HL-60 (cell line): ENCODE results near the gene LAMA1.

Experiments
- GABPA ChIP-seq: IDR thresholded peaks from 2 replicates; pipeline ENCODE4 v1.6.1; 2012; ENCODE audit warnings: low read depth
- TF ChIP-seq, protein P1 (sequence below): IDR thresholded peaks from one replicate; pipeline ENCODE4 v1.5.1; 2011; ENCODE audit warnings: low read length, control low read depth, inconsistent platforms; ENCODE audit not compliant: insufficient read depth
- TF ChIP-seq, protein P2 (sequence below): IDR thresholded peaks from 2 replicates; pipeline ENCODE4 v1.6.1; 2012; ENCODE audit warnings: low read depth; ENCODE audit not compliant: insufficient replicate concordance

DNA sequence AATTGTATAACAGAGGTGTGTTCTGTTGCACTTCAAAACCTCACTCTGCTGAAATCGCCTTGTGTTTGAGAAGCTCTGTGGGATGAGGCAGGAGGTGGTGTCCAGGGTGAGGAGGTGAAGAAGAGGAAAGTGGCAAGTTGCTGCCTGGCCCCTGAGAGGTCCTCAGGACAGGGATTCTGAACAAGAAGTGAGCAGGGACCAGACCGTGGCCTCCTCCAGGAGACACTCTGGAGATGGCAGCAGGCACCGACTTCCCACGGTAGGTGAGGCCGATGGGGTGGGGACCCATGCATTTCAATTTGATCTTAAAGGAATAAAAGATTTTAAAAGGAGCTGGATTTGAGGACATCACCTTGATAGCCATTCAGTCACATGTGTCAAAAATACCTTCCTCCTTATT, 37.5 kb upstream of the LAMA1 start:
- TF ChIP-seq, protein P1, sequence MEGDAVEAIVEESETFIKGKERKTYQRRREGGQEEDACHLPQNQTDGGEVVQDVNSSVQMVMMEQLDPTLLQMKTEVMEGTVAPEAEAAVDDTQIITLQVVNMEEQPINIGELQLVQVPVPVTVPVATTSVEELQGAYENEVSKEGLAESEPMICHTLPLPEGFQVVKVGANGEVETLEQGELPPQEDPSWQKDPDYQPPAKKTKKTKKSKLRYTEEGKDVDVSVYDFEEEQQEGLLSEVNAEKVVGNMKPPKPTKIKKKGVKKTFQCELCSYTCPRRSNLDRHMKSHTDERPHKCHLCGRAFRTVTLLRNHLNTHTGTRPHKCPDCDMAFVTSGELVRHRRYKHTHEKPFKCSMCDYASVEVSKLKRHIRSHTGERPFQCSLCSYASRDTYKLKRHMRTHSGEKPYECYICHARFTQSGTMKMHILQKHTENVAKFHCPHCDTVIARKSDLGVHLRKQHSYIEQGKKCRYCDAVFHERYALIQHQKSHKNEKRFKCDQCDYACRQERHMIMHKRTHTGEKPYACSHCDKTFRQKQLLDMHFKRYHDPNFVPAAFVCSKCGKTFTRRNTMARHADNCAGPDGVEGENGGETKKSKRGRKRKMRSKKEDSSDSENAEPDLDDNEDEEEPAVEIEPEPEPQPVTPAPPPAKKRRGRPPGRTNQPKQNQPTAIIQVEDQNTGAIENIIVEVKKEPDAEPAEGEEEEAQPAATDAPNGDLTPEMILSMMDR: no peak
- no peak for TF ChIP-seq GABPA
- TF ChIP-seq, protein P2, sequence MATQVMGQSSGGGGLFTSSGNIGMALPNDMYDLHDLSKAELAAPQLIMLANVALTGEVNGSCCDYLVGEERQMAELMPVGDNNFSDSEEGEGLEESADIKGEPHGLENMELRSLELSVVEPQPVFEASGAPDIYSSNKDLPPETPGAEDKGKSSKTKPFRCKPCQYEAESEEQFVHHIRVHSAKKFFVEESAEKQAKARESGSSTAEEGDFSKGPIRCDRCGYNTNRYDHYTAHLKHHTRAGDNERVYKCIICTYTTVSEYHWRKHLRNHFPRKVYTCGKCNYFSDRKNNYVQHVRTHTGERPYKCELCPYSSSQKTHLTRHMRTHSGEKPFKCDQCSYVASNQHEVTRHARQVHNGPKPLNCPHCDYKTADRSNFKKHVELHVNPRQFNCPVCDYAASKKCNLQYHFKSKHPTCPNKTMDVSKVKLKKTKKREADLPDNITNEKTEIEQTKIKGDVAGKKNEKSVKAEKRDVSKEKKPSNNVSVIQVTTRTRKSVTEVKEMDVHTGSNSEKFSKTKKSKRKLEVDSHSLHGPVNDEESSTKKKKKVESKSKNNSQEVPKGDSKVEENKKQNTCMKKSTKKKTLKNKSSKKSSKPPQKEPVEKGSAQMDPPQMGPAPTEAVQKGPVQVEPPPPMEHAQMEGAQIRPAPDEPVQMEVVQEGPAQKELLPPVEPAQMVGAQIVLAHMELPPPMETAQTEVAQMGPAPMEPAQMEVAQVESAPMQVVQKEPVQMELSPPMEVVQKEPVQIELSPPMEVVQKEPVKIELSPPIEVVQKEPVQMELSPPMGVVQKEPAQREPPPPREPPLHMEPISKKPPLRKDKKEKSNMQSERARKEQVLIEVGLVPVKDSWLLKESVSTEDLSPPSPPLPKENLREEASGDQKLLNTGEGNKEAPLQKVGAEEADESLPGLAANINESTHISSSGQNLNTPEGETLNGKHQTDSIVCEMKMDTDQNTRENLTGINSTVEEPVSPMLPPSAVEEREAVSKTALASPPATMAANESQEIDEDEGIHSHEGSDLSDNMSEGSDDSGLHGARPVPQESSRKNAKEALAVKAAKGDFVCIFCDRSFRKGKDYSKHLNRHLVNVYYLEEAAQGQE: no peak
